SH-SY5Y (cell line): ENCODE data around the gene LETM1.

ENCODE experiments used
- GATA2 ChIP-seq: IDR thresholded peaks from 2 replicates; pipeline ENCODE4 v1.6.1; 2011; ENCODE audit warnings: mild to moderate bottlenecking, low read depth, low read length
- GATA3 ChIP-seq: IDR thresholded peaks from 2 replicates; pipeline ENCODE4 v1.6.1; 2011; ENCODE audit warnings: low read depth, mild to moderate bottlenecking, low read length, moderate library complexity

- TF ChIP-seq GATA2 (no peak), GATA3 (no peak)
Measured at GRCh38 chr4:1797298-1797860, 58.6 kb downstream of the LETM1 start.
